Ovary (tissue), 9 donors: Measurements from ENCODE around the gene KIAA1671. TPM values are rescaled to one million over a fixed set of nuclear protein-coding genes. Genes with fewer than 3 reads are reported as not detected.

Experiments
- DNase-seq, 5 donors: peaks; one replicate each; pipeline ENCODE4 v3.0.0-alpha.2; 2019 to 2020
- H3K27ac ChIP-seq, 2 donors: fragments of 200-600 bp; one replicate each; pipeline versions ENCODE4 v1.5.1 to v1.8.0; 2019 to 2022
- H3K27me3 ChIP-seq: fragments of 200-600 bp; one replicate; pipeline ENCODE4 v1.8.0; 2022
- H3K36me3 ChIP-seq: fragments of 200-600 bp; sonication (generic); one replicate; pipeline ENCODE4 v1.5.1; 2019
- H3K4me1 ChIP-seq: one replicate; pipeline ENCODE4 v1.8.1; 2013; ENCODE audit warnings: mild to moderate bottlenecking, moderate library complexity; ENCODE audit not compliant: insufficient read depth
- H3K4me3 ChIP-seq: fragments of 200-600 bp; sonication (generic); one replicate; pipeline ENCODE4 v1.5.1; 2017
- H3K9me3 ChIP-seq, 2 donors: fragments of 200-600 bp in 1 of 2; sonication (generic) in 1 of 2; one replicate each; pipeline versions ENCODE4 v1.5.1 to v1.8.1; 2013 to 2019; ENCODE audit warnings: mild to moderate bottlenecking in 1 of 2, moderate library complexity in 1 of 2
- CTCF ChIP-seq, 3 donors: fragments of 450-650 bp in 2 of 3; fragments of 200-600 bp in 1 of 3; IDR thresholded peaks; one replicate each; pipeline versions ENCODE4 v1.5.1 to v1.8.0; 2016 to 2022; ENCODE audit warnings: antibody characterized with exemption in 3 of 3, mild to moderate bottlenecking in 1 of 3
- EP300 ChIP-seq: sonication (generic); formaldehyde crosslinking; IDR thresholded peaks from one replicate; pipeline ENCODE4 v1.6.1; 2017; ENCODE audit warnings: antibody characterized with exemption
- POLR2A ChIP-seq: fragments of 450-650 bp; IDR thresholded peaks from one replicate; pipeline ENCODE4 v1.6.1; 2017; ENCODE audit warnings: antibody characterized with exemption, mild to moderate bottlenecking, moderate library complexity
- WGBS, 3 donors: extraction: QIAGEN DNeasy Blood & Tissue Kit in 1 of 3; methylation state at CpG; one replicate each; pipeline versions ENCODE4 v1.1.5 to v1.1.7; 2013 to 2017; 5-methylcytosine and 5-hydroxymethylcytosine counted together
- intact Hi-C, 4 donors: fragments of 100-400 bp; cut with DNase I; formaldehyde crosslinking; loops; one replicate each; pipeline versions ENCODE4 v1.11.0 to v1.15.1; 2022 to 2023
- polyA plus RNA-seq, 2 donors: library from polyadenylated mRNA; stranded (reverse); fragments of 200-250 nt in 1 of 2; fragments of 350-450 nt in 1 of 2; fragmentation: Illumina TruSeq in 1 of 2; extraction: RNeasy Lipid Tissue Mini Kit (QIAGEN cat#74804) in 1 of 2; gene quantifications; one replicate each; pipeline ENCODE4 v1.2.3, GENCODE V29; 2013 to 2014
- total RNA-seq, 7 donors: library from RNA; depleted of rRNA in 2 of 7; stranded (reverse); fragments of >200 nt in 2 of 7; fragmentation: NEBNext Ultra II Directional in 3 of 7; extraction: Animal tissue kit (Norgen Biotek cat#: 25700) in 3 of 7; gene quantifications; one replicate each; pipeline versions ENCODE4 v1.1.0 to v1.2.4, GENCODE V29; 2016 to 2023
- donor health status: DM: no; HTN: no; CAD: no; lungs with moderate emphysema.
- donor health status: DM: no; HTN: no; CAD: no.
- donor health status: Bipolar disorder and iron deficiency.
- donor health status: DM: yes; HTN: yes; CAD: no.
- donor health status: DM: no; HTN: no; CAD: no.
- donor health status: DM: yes; HTN: yes; CAD: no.

KIAA1671 gene
- total and polyA plus RNA-seq, 9 donors, result 9.8 to 27.9 (median 24.5) TPM

DNA sequence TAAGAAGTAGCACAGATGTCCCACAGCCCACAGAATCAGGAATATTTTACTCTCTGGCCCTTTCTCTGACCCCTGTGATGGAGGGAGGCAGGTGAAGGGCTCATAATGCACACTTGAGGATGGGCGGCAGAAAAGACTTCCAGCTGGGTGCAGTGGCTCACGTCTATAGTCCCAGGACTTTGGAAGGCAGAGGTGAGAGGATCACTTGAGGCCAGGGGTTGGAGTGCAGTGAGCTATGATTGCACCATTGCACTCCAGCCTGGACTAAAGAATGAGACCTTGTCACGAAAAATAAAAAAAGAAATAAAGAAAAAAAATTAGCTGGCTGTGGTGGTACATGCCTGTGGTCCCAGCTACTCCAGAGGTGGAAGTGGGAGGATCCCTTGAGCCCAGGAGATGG lies 233.6 kb downstream of the KIAA1671 start:
- H3K4me1 ChIP-seq, result no peaks in the 10 kb centered on the region
- 84 to 93% (median 90%) methylated on average over 3 of the region's 3 CpGs for WGBS, 3 donors
- no peak for TF ChIP-seq POLR2A
- no peak for TF ChIP-seq EP300
- intact Hi-C loops, result no loop called here
- no peak for DNase-seq
- H3K27ac ChIP-seq, result no peak overlapping the region
- H3K4me3 ChIP-seq, result no peak overlapping the region
- H3K36me3 ChIP-seq, result no peaks in the 10 kb centered on the region
- no peaks in the 10 kb centered on the region for H3K27me3 ChIP-seq
- H3K9me3 ChIP-seq, result no peaks in the 10 kb centered on the region

DNA sequence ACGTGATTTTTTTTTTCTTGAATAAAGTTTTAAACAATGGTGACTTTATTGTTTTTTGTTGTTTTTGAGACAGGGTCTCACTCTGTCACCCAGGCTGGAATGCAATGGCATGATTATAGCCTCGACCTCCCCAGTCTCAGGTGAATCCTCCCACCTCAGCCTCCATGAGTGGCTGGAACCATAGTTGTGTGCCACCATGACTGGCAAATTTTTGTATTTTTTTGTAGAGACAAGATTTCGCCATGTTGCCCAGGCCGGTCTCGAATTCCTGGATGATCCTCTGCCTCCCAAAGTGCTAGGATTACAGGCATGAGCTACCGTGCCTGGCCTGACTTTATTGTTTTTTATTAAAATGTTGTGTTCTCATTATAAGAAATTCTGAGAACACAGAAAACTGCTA lies 235.0 kb downstream of the KIAA1671 start:
- H3K36me3 ChIP-seq, result no peaks in the 10 kb centered on the region
- whole genome bisulfite sequencing, 3 donors, result 85 to 92% (median 86%) methylated on average over 6 of the region's 6 CpGs

DNA sequence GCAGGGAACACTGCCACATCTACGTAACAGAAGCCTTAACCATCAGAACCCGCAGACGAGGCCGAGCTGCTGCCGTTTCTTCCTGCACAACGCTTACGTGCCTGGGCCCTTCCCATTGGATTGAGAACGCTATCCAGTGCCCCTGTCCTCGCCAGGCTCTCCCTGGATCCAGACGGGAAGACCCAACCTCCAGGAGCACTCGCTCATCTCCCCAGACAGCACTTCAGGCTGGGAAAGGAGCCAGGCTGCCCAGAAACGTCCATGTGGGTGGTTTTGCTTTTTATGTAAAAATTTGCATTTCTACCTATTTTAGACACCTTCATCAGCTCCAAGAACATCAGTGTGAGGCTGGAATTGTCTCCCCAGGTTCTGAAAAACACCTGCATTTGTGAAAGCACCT lies 239.9 kb downstream of the KIAA1671 start:
- no peak for DNase-seq
- H3K9me3 ChIP-seq, result no peaks in the 10 kb centered on the region
- intact Hi-C loops, result no loop called here
- no peak overlapping the region for H3K27ac ChIP-seq
- no peaks in the 10 kb centered on the region for H3K36me3 ChIP-seq
- H3K4me1 ChIP-seq, result no peaks in the 10 kb centered on the region
- TF ChIP-seq POLR2A (no peak), EP300 (no peak), CTCF (IDR thresholded peaks at IDR 0.05) (no peak)
- H3K4me3 ChIP-seq, result no peak overlapping the region
- 80 to 83% (median 82%) methylated on average over 12 of the region's 12 CpGs for WGBS, 3 donors
- H3K27me3 ChIP-seq, result no peaks in the 10 kb centered on the region

More for the DNA sequence above, 235.0 kb downstream of the KIAA1671 start:
- no peak for DNase-seq
- Histone ChIP-seq H3K9me3 (no peaks in the 10 kb centered on the region), H3K4me1 (no peaks in the 10 kb centered on the region), H3K27ac (no peak overlapping the region), H3K4me3 (no peak overlapping the region), H3K27me3 (no peaks in the 10 kb centered on the region)
- TF ChIP-seq EP300 (no peak), CTCF (IDR thresholded peaks at IDR 0.05) (no peak), POLR2A (no peak)
- intact Hi-C loops, result no loop called here

- no peaks in the 10 kb centered on the region for H3K36me3 ChIP-seq
- no peaks in the 10 kb centered on the region for H3K27me3 ChIP-seq
- no peaks in the 10 kb centered on the region for H3K9me3 ChIP-seq
- no peak for TF ChIP-seq EP300
- TF ChIP-seq POLR2A, result no peak
- TF ChIP-seq CTCF (IDR thresholded peaks at IDR 0.05), result no peak
- WGBS, 3 donors, result 49 to 63% (median 63%) methylated on average over 4 of the region's 4 CpGs
- intact Hi-C loops, result no loop called here
- H3K27ac ChIP-seq, result no peak overlapping the region
- no peak for DNase-seq
- H3K4me1 ChIP-seq, result no peaks in the 10 kb centered on the region
- no peak overlapping the region for H3K4me3 ChIP-seq
Measured at GRCh38 chr22:25193130-25193529, 240.6 kb downstream of the KIAA1671 start.

DNA sequence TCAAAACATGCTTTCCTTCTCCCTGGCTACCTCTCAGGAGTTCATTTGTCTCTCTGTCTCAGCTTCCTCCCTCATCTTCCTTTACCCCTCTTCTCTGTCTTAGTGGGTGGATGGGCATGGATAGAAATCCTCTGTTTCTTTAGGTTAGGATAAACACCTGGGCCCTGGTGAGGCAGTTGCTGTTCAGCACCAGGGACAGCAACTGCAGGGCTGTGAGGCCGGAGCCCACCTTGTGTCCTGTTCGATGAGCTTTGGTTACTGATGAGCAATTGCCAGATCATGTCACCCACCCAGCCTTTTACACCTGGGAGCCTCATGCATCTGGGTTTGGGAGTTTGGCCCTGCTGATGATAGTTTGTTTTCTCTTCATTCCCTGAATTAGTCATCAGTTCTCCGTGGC lies 241.0 kb downstream of the KIAA1671 start:
- no peaks in the 10 kb centered on the region for H3K9me3 ChIP-seq
- no peaks in the 10 kb centered on the region for H3K4me1 ChIP-seq
- no peaks in the 10 kb centered on the region for H3K27me3 ChIP-seq
- 46 to 51% (median 47%) methylated on average over 3 of the region's 3 CpGs for WGBS, 3 donors
- H3K4me3 ChIP-seq, result no peak overlapping the region
- H3K36me3 ChIP-seq, result no peaks in the 10 kb centered on the region
- TF ChIP-seq EP300 (no peak), CTCF (IDR thresholded peaks at IDR 0.05) (no peak), POLR2A (no peak)
- intact Hi-C loops, result no loop called here
- DNase-seq, result no peak
- no peak overlapping the region for H3K27ac ChIP-seq
